ENCODE data around the gene ARHGEF10L.
A peak's percentile ranks its signal among the peaks of the same experiment; 100 is the strongest.

ARHGEF10L gene

DNA sequence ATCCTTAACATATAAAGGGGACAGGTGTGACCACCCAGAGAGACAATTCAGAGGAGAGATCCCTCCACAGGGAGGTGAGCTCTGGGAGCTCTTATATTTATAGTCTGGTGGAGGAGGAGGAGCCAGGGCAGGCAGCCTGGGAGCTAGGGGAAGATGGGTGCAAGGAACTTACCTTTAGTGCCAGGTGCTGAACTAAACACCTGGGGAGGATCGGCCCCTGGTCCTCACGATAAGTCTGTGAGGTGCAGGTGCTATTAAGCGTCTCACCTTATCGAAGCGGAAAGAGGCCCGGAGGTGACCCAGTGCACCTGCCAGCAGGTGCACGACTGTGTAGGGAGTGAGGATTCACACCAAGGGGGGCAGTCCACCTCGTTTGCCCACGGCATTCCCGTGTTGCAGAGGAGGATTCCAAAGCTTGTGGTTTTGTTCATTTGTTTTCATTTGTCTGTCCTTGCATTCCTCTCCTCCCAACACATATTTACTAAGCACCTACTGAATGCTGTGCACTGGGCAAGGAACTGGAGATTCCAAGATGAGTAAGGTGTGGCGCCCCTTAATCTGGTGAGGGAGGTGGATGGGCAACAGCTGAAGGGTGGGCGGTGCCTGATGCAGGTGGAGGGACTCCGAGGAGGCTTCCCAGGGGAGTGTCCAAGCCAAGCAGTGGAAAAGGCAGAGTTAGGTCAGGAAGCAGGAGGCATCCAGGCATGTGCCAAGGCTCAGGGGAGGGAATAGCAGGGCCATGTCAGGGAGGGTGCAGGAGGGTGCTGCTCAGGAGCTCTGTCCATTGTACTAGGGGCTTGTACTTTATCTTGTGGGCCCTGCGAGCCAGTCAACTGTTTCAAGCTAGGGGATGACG lies 11.5 kb downstream of the ARHGEF10L start:
- DNase-seq, result no peak

GRCh38 chr1:17551755-17552234 lies 12.3 kb downstream of the ARHGEF10L start:
- peak in 1 of 2 experiments; percentile 35 for DNase-seq

DNA sequence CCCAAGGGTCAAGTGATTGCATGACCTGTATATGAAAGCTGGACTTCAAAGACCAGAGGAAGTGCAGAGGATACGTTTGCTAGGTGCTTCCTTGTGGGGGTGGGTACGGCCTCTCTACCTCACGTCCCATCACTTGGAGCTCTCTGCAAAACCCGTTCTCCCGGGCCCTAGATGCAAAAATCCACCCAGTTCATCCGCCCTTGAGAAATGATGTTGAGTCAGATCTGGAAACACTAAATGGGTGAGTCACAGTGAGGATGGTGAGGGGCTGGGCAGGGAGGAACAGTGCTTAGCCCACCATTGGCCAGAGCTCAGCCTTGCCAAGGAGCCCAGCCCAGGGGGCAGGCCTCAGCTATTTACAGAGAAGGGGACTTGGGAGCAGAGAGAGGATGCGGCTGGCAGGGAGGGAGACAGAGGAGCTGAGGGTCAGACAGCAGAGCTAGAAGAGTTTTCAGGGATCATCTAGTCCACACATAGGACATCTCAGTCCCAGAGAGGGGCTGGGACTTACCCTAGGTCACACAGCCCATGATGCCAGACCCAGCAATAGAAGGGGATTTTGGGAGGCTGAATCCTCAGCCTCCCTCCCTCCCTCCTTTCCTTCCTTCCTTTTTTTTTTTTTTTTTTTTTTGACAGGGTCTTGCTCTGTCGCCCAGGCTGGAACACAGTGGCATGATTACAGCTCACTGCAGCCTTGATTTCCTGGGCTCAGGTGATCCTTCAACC lies 14.6 kb downstream of the ARHGEF10L start:
- no peak for DNase-seq

DNA sequence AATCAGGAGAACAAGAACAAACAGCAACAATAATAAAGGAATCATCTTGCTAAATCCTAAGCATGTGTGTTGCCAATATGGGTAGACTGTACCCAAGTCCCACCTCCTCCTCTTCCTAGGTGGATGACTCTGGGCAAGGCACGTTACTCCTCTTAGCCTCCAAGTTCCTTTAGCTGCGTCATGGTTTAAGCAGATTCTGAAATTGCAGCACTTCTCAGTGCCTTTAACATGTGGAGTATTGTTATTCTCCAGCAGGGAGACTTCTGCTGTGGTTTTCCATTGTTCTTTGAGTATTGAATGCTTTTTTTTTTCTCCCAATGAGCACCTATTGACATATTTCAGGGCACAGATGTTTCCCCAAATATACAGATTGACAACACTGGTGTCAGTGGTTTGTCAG lies 15.5 kb downstream of the ARHGEF10L start:
- DNase-seq, result no peak

DNA sequence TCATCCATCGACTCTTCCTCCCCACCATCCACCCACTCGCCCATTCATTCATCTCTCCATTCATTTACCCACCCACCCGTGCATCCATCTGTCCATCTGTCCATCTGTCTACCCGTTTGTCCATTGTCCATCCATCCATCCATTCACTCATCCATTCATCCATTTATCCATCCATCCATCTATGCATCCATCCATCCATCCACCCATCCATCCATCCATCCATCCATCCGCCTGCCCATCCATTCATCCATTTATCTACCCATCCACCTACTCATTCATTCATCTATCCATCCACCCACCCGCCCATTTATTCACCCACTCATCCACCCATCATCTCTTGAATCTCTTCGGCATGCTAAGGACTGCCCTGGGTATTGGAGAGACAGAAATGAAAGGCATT lies 18.5 kb downstream of the ARHGEF10L start:
- DNase-seq, result no peak

GRCh38 chr1:17558541-17558940 lies 19.0 kb downstream of the ARHGEF10L start:
- no peak for DNase-seq

DNA sequence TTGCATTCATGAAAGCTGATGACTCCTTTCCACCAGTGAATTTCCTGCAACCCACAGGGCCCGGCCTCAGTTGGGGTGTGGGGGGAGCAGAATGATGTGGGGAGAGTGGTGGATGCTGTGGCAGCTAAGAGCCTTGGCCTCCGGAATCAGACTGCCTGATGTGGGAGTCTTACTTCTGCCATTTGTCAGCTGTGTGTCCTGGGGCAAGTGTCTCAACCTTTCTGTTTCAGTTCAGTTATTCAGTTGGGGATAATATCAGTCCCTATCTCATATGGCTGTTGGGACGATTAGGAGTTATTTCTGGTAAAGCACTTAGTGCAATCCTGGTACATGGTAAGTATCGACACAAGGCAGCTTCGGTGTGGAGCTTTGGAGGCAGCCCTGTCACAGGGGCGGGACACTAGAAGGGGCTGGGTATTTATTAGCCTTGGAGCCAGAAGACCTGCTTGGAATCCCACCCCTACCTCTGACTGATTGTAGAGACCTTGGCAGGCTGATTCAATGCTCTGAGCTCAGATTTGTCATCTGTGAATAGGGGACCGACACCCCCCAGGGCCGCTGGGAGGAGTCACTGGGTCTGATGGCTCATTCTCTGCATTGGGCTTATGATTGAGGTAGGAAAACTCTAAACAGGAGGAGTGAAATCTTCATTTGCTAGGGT lies 19.6 kb downstream of the ARHGEF10L start:
- no peak for DNase-seq

- no peak for DNase-seq
Measured at GRCh38 chr1:17559615-17560419, 20.3 kb downstream of the ARHGEF10L start.

- DNase-seq, result no peak
Measured at GRCh38 chr1:17561247-17561548, 21.7 kb downstream of the ARHGEF10L start.

DNA sequence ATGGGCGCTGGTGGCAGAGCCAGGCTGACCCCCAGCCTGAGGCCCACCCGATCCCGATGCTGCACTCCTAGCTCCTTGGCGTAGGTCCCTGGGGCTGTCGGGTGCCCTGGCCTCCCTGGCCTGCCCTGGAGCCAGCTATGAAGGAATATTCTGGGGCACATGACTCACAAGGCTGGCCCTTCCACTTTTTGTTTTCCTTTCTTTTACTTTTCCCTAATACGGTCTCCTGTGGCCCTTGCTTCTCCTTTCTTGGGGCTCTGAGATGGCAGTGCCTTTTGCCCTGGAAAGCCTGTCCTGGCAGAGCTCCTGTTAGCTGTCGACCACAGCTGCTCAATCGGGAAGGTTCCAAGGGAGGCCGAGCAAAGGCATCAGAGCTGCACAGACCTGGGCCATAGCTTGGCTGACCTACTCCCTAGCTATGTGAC lies 22.1 kb downstream of the ARHGEF10L start:
- DNase-seq, result no peak

GRCh38 chr1:17562375-17562774 lies 22.9 kb downstream of the ARHGEF10L start:
- DNase-seq, result no peak

DNA sequence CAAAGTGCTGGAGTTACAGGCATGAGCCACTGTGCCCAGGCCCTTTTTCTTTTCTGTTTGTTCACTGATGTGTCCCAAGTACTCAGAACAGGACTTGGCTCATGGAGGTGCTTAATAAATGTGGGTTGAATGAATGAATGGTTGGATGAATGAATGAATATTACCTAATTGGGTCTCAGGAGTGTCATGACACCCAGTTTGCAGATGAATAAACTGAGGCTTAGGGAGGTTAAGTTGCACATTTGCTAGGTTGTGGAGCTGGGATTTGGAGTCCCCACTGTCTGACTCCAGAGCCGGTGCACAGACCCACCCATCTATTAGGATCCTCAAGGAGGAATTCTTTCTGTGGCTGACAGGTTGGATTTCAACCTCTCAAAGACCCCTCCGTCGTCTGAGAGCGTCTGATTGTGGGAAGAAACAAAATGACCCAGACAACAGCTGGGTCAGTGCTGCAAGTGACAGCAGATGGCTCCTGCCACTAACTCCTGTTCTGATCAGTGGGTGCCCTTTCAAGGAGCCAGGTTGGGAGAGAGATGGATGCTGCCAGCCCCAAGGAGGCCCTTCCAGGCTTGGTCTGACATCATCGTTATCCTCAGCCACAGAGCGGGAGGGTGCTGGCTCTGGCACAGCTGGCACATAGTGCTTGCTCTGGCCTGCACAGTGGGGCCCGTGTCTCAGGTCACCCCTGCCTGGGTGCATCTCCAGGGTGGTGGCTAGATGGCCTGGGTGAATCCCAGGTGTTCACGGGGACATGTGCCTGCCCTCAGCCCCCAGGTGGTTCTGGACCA lies 24.2 kb downstream of the ARHGEF10L start:
- DNase-seq, result no peak

DNA sequence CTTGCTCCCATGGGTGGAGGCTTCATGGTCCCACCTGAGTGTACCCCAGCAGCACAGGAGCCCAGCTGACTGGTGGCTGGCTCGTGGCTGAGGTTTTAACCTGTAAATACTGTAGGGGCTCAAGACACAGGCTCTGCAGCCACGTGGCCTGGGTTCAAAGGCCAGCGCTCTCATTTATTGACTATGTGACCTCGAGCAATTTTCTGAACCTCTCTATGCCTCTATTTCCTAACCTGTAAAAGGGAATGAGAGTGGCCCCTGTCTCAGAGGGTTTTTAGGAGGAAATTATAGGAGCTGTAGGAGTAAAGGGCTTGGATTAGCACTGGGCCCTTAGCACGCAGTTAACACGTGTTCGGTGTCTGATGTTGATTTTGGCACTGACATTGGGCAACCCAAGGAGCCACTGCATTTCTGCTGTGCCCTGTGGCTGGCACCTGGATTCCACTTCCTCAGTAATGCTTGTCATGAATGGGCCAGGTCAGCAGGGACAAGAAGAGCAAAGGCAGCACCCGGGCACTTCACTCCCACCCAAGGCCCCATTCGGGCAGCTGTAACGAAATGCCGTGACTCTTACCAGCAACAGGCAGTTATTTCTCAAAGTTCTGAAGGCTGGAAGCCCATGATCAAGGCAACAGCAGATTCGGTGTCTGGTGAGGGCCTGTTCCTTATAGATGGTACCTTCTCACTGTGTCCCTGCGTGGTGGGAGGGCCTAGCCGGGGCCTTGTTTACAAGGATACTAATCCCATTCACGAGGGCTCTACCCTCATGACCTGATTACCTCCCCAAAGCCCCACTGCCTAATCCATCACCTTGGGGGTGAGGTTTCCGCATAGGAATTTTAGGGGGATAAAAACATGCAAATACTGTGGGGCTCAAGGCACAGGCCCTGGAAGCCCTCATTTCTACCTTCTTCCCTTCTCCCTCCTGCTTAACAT lies 25.2 kb downstream of the ARHGEF10L start:
- peak; percentile 31 to 60 for DNase-seq

- no peak for DNase-seq
Measured at GRCh38 chr1:17565461-17566252, 26.2 kb downstream of the ARHGEF10L start.

DNA sequence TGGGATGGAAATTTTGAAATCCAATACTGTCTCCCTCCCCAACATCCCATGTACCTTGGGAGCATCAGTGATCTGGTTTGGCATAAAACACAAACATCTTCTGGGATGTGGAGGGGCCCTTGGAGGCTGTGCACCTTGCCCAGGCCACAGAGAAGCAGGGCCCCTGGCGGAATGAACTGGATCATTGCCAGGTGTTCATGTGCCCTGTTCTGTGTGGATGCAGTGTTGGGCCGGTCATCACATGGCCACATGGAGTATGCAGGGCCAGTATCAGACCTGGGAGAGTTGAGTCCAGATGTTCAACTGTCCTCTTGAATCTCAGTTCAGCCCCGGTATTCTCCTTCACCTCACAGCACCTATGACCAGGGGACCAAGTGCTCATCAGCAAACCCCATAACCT lies 26.9 kb downstream of the ARHGEF10L start:
- no peak for DNase-seq

DNA sequence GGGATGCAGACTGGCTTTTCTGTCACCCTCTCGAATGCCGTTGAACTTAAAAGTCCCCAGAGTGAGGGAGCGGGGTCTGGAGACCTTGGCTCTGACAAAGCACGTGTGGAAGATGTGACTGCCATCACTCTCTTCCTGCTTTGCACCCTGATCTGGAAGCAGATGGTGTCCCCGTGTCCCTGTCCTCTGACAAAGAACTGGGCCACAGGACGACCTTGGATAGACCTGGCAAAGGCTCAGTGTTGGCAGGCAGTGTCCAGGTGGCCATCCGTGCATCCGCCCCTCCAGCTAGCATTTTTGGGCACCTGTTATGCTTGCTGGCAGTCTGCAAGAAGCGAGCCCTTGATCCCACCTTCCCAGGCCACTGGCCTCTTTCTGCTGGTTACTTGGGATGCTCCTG lies 27.4 kb downstream of the ARHGEF10L start:
- no peak for DNase-seq

DNA sequence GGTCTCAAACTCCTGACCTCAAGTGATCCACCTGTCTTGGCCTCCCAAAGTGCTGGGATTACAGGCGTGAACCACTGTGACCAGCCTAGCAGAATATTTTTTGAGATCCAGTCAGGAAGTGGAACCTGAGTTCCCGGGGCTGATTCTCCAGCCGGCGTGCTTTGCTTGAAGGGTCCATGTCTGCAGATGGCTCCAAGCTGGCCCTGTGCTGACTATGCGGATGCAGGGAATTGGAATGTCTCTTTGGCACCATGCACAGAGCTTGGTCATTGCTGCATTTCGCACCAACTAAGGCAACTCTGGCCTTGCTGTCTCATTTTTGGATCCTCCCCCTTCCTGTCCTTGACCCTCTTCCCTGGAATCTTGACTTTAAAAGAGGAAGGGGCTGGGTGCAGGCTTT lies 28.1 kb downstream of the ARHGEF10L start:
- DNase-seq, result no peak

- DNase-seq, result no peak
Measured at GRCh38 chr1:17568014-17568900, 28.8 kb downstream of the ARHGEF10L start.
